H9 (cell line): ENCODE results near the gene CPEB2. TPM values are rescaled to one million over a fixed set of nuclear protein-coding genes. Genes with fewer than 3 reads are reported as not detected.
A peak's percentile ranks its signal among the peaks of the same experiment; 100 is the strongest.

Source experiments
- DNase-seq: peaks from one replicate; pipeline ENCODE4 v3.0.0-alpha.2; 2017
- H2AFZ ChIP-seq: one replicate; pipeline ENCODE4 v1.6.1; 2013; ENCODE audit warnings: mild to moderate bottlenecking, low read length, control low read depth, moderate library complexity
- H2AK5ac ChIP-seq: 2 replicates; pipeline ENCODE4 v1.6.1; 2013; ENCODE audit warnings: low read length, control low read depth, mixed read lengths; ENCODE audit not compliant: insufficient read length
- H2BK120ac ChIP-seq: one replicate; pipeline ENCODE4 v1.6.1; 2013; ENCODE audit warnings: low read depth, mild to moderate bottlenecking, low read length, control low read depth, inconsistent platforms; ENCODE audit not compliant: poor library complexity, severe bottlenecking
- H2BK12ac ChIP-seq: 2 replicates; pipeline ENCODE4 v1.6.1; 2013; ENCODE audit warnings: low read length, control low read depth, mixed read lengths, low read depth; ENCODE audit not compliant: insufficient read length
- H2BK15ac ChIP-seq: 2 replicates; pipeline ENCODE4 v1.6.1; 2013; ENCODE audit warnings: low read depth, low read length, control low read depth
- H2BK20ac ChIP-seq: one replicate; pipeline ENCODE4 v1.6.1; 2013; ENCODE audit warnings: low read depth, mild to moderate bottlenecking, low read length, control low read depth, inconsistent platforms; ENCODE audit not compliant: poor library complexity, severe bottlenecking
- H2BK5ac ChIP-seq: 2 replicates; pipeline ENCODE4 v1.6.1; 2013; ENCODE audit warnings: low read length, control low read depth, mixed read lengths; ENCODE audit not compliant: insufficient read length
- H3K14ac ChIP-seq: 2 replicates; pipeline ENCODE4 v1.6.1; 2013; ENCODE audit warnings: low read length, control low read depth; ENCODE audit not compliant: insufficient read depth
- H3K18ac ChIP-seq: 2 replicates; pipeline ENCODE4 v1.6.1; 2013; ENCODE audit warnings: low read depth, mild to moderate bottlenecking, mixed read lengths, low read length, control low read depth; ENCODE audit not compliant: insufficient read length
- H3K23ac ChIP-seq: 2 replicates; pipeline ENCODE4 v1.6.1; 2013; ENCODE audit warnings: low read length, control low read depth, mixed read lengths, low read depth; ENCODE audit not compliant: insufficient read length
- H3K23me2 ChIP-seq: 2 replicates; pipeline ENCODE4 v1.6.1; 2013; ENCODE audit warnings: low read depth, mild to moderate bottlenecking, mixed read lengths, low read length, control low read depth; ENCODE audit not compliant: insufficient read length, poor library complexity, severe bottlenecking
- H3K27ac ChIP-seq: 2 replicates; pipeline ENCODE4 v1.5.1; 2013; ENCODE audit warnings: low read length, control low read depth, mixed read lengths, low read depth; ENCODE audit not compliant: insufficient read length
- H3K27me3 ChIP-seq: 2 replicates; pipeline ENCODE4 v1.6.1; 2013; ENCODE audit warnings: low read length, control low read depth, inconsistent platforms; ENCODE audit not compliant: insufficient read depth
- H3K4ac ChIP-seq: 2 replicates; pipeline ENCODE4 v1.6.1; 2013; ENCODE audit warnings: low read depth, mild to moderate bottlenecking, control low read depth, inconsistent platforms, low read length, moderate library complexity
- H3K4me1 ChIP-seq: 2 replicates; pipeline ENCODE4 v1.6.1; 2013; ENCODE audit warnings: low read length, control low read depth, inconsistent platforms; ENCODE audit not compliant: insufficient read depth
- H3K4me2 ChIP-seq: 2 replicates; pipeline ENCODE4 v1.6.1; 2013; ENCODE audit warnings: low read length, control low read depth, mixed read lengths; ENCODE audit not compliant: insufficient read length, insufficient read depth
- H3K56ac ChIP-seq: 2 replicates; pipeline ENCODE4 v1.6.1; 2013; ENCODE audit warnings: low read depth, mild to moderate bottlenecking, mixed read lengths, low read length, control low read depth; ENCODE audit not compliant: insufficient read length
- H3K79me1 ChIP-seq: 2 replicates; pipeline ENCODE4 v1.6.1; 2013; ENCODE audit warnings: low read depth, mild to moderate bottlenecking, moderate library complexity, low read length, control low read depth, inconsistent platforms; ENCODE audit not compliant: insufficient read depth, poor library complexity, severe bottlenecking
- H3K79me2 ChIP-seq: 2 replicates; pipeline ENCODE4 v1.6.1; 2013; ENCODE audit warnings: low read length, control low read depth, inconsistent platforms; ENCODE audit not compliant: insufficient read depth
- H3K9ac ChIP-seq: 2 replicates; pipeline ENCODE4 v1.6.1; 2013; ENCODE audit warnings: low read length, control low read depth, mixed read lengths; ENCODE audit not compliant: insufficient read length; ENCODE audit errors: extremely low read depth
- H3K9me3 ChIP-seq: one replicate; pipeline ENCODE4 v1.6.1; 2013; ENCODE audit warnings: low read depth, low read length, inconsistent platforms; ENCODE audit not compliant: control insufficient read depth
- H3T11ph ChIP-seq: one replicate; pipeline ENCODE4 v1.6.1; 2013; ENCODE audit warnings: mild to moderate bottlenecking, low read length, control low read depth, inconsistent platforms
- H4K20me1 ChIP-seq: one replicate; pipeline ENCODE4 v1.6.1; 2013; ENCODE audit not compliant: control insufficient read depth, insufficient read length, insufficient read depth
- H4K5ac ChIP-seq: 2 replicates; pipeline ENCODE4 v1.6.1; 2013; ENCODE audit warnings: low read depth, mild to moderate bottlenecking, mixed read lengths, low read length, control low read depth; ENCODE audit not compliant: insufficient read length
- H4K8ac ChIP-seq: replicated peaks from 2 replicates; pipeline ENCODE4 v1.6.1; 2013; ENCODE audit warnings: low read length, control low read depth, mixed read lengths, low read depth; ENCODE audit not compliant: insufficient read length
- H4K91ac ChIP-seq: 2 replicates; pipeline ENCODE4 v1.6.1; 2013; ENCODE audit warnings: low read depth, mild to moderate bottlenecking, moderate library complexity, mixed read lengths, low read length, control low read depth; ENCODE audit not compliant: insufficient read length
- H3K27ac Mint-ChIP-seq, 3 experiments: 2 replicates in 2 of 3; 3 replicates in 1 of 3; pipeline ENCODE4 v1.8.0; 2020 to 2021; ENCODE audit warnings: mixed read lengths in 3 of 3, mild to moderate bottlenecking in 1 of 3, moderate library complexity in 1 of 3
- H3K27me3 Mint-ChIP-seq: 2 replicates; pipeline ENCODE4 v1.8.0; 2021; ENCODE audit warnings: low read depth, mild to moderate bottlenecking, moderate library complexity, mixed read lengths
- H3K36me3 Mint-ChIP-seq, 3 experiments: 2 replicates in 2 of 3; 3 replicates in 1 of 3; pipeline ENCODE4 v1.8.0; 2020 to 2021; ENCODE audit warnings: low read depth in 3 of 3, mixed read lengths in 3 of 3; ENCODE audit not compliant: insufficient read depth in 1 of 3
- H3K4me1 Mint-ChIP-seq, 2 experiments: 2 replicates each; pipeline ENCODE4 v1.8.0; 2020; ENCODE audit warnings: mixed read lengths in 2 of 2
- H3K4me3 Mint-ChIP-seq, 2 experiments: 2 replicates in 1 of 2; 3 replicates in 1 of 2; pipeline ENCODE4 v1.8.0; 2020 to 2021; ENCODE audit warnings: mild to moderate bottlenecking in 2 of 2, mixed read lengths in 2 of 2, moderate library complexity in 1 of 2
- H3K9me3 Mint-ChIP-seq, 2 experiments: 2 replicates in 1 of 2; 3 replicates in 1 of 2; pipeline ENCODE4 v1.8.0; 2020; ENCODE audit warnings: mild to moderate bottlenecking in 2 of 2, mixed read lengths in 2 of 2, moderate library complexity in 1 of 2
- WGBS: extraction: QIAGEN DNeasy Blood & Tissue Kit; methylation state at CpG from one replicate; pipeline ENCODE4 v1.1.7; 2013; ENCODE audit warnings: missing lambda C conversion rate, low lambda C conversion rate, mixed read lengths; ENCODE audit not compliant: insufficient read length; ENCODE audit errors: extremely low coverage; 5-methylcytosine and 5-hydroxymethylcytosine counted together
- total RNA-seq: library from RNA; stranded (reverse); gene quantifications from 2 replicates; pipeline ENCODE4 v1.2.1, GENCODE V29; 2021
- TF ChIP-seq, protein P1 (sequence below): fragments of 200-600 bp; sonication (generic); conservative IDR thresholded peaks from 3 replicates; pipeline ENCODE4 v1.8.0; 2021; ENCODE audit warnings: antibody characterized with exemption, mild to moderate bottlenecking

CPEB2 gene
- total RNA-seq, 1 experiment from 2014 or later, result 1.8 TPM

- no peaks in the 10 kb centered on the region for H3K9me3 Mint-ChIP-seq
- no peak overlapping the region for H3K27ac ChIP-seq
- H3K79me1 ChIP-seq, result no peaks in the 10 kb centered on the region
- H2BK12ac ChIP-seq, result no peak overlapping the region
- no peak overlapping the region for H2BK15ac ChIP-seq
- no peak overlapping the region for H3K4me3 Mint-ChIP-seq
- H3K4ac ChIP-seq, result no peak overlapping the region
- no peak overlapping the region for H3K18ac ChIP-seq
- no peaks in the 10 kb centered on the region for H3K27me3 Mint-ChIP-seq
- H3K36me3 Mint-ChIP-seq, result no peaks in the 10 kb centered on the region
- no peak overlapping the region for H4K5ac ChIP-seq
- no peak overlapping the region for H3T11ph ChIP-seq
- no peak overlapping the region for H3K14ac ChIP-seq
- no peaks in the 10 kb centered on the region for H4K20me1 ChIP-seq
- H3K9ac ChIP-seq, result no peak overlapping the region
- H2AFZ ChIP-seq, result no peak overlapping the region
- H2BK20ac ChIP-seq, result no peak overlapping the region
- no peak overlapping the region for H3K56ac ChIP-seq
- H3K4me1 Mint-ChIP-seq, result peaks cover 8 to 10% of the 10 kb centered on the region in 2 experiments
- no peaks in the 10 kb centered on the region; the same call in 1 of the 2 replicates for H3K4me1 ChIP-seq
- H2AK5ac ChIP-seq, result no peak overlapping the region
- H3K9me3 ChIP-seq, result no peaks in the 10 kb centered on the region
- H3K23ac ChIP-seq, result no peak overlapping the region
- no peak overlapping the region for H4K91ac ChIP-seq
- H3K27me3 ChIP-seq, result no peaks in the 10 kb centered on the region
- H4K8ac ChIP-seq, result no peak overlapping the region
- no peak overlapping the region for H3K4me2 ChIP-seq
- no peak overlapping the region for H2BK5ac ChIP-seq
- H2BK120ac ChIP-seq, result no peak overlapping the region
- no peak for DNase-seq
- no peaks in the 10 kb centered on the region for H3K23me2 ChIP-seq
- no CpG with 5 or more reads among the region's 3 CpGs for WGBS
- H3K27ac Mint-ChIP-seq, result peak overlapping the region in 2 of 3 experiments; percentile 32 to 36; a peak in 3 of 7 replicates
- TF ChIP-seq, protein P1, sequence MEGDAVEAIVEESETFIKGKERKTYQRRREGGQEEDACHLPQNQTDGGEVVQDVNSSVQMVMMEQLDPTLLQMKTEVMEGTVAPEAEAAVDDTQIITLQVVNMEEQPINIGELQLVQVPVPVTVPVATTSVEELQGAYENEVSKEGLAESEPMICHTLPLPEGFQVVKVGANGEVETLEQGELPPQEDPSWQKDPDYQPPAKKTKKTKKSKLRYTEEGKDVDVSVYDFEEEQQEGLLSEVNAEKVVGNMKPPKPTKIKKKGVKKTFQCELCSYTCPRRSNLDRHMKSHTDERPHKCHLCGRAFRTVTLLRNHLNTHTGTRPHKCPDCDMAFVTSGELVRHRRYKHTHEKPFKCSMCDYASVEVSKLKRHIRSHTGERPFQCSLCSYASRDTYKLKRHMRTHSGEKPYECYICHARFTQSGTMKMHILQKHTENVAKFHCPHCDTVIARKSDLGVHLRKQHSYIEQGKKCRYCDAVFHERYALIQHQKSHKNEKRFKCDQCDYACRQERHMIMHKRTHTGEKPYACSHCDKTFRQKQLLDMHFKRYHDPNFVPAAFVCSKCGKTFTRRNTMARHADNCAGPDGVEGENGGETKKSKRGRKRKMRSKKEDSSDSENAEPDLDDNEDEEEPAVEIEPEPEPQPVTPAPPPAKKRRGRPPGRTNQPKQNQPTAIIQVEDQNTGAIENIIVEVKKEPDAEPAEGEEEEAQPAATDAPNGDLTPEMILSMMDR, result no peak
- no peaks in the 10 kb centered on the region for H3K79me2 ChIP-seq
Observed at GRCh38 chr4:15040916-15041463, 38.7 kb downstream of the CPEB2 start.
